Chondrocyte (in vitro differentiated cells): ENCODE data around the gene MAGIX. TPM values are rescaled to one million over a fixed set of nuclear protein-coding genes. Genes with fewer than 3 reads are reported as not detected.

Source experiments
- DNase-seq: peaks from one replicate; pipeline ENCODE4 v3.0.0; 2021; ENCODE audit warnings: mixed read lengths, low spot score
- H3K27ac Mint-ChIP-seq: one replicate; pipeline ENCODE4 v1.8.0; 2021; ENCODE audit warnings: mild to moderate bottlenecking, moderate library complexity, mixed read lengths; ENCODE audit not compliant: unreplicated experiment
- H3K27me3 Mint-ChIP-seq: 2 replicates; pipeline ENCODE4 v1.8.0; 2021; ENCODE audit warnings: low read depth, mixed read lengths
- H3K36me3 Mint-ChIP-seq: 2 replicates; pipeline ENCODE4 v1.8.0; 2021; ENCODE audit warnings: low read depth, mixed read lengths
- H3K4me1 Mint-ChIP-seq: 2 replicates; pipeline ENCODE4 v1.8.0; 2021; ENCODE audit warnings: low read depth, mild to moderate bottlenecking, mixed read lengths
- H3K4me3 Mint-ChIP-seq: one replicate; pipeline ENCODE4 v1.8.0; 2021; ENCODE audit warnings: mild to moderate bottlenecking, moderate library complexity, mixed read lengths; ENCODE audit not compliant: unreplicated experiment
- H3K9me3 Mint-ChIP-seq: 2 replicates; pipeline ENCODE4 v1.8.0; 2021; ENCODE audit warnings: low read depth, mixed read lengths
- CTCF ChIP-seq: fragments of 200-600 bp; sonication (generic); IDR thresholded peaks from 2 replicates; pipeline ENCODE4 v1.5.0; 2021; ENCODE audit warnings: antibody characterized with exemption, mild to moderate bottlenecking, moderate library complexity
- total RNA-seq: library from RNA; stranded (reverse); gene quantifications from 3 replicates; pipeline ENCODE4 v1.2.1, GENCODE V29; 2021

MAGIX gene
- total RNA-seq, 1 donor from 2014 or later = 1.6 TPM

- no peak for DNase-seq
- TF ChIP-seq CTCF = no peak
- H3K4me3 Mint-ChIP-seq = no peak overlapping the region
- peaks cover 3% of the 10 kb centered on the region for H3K9me3 Mint-ChIP-seq
- no peaks in the 10 kb centered on the region for H3K27me3 Mint-ChIP-seq
- H3K36me3 Mint-ChIP-seq = peaks cover 16% of the 10 kb centered on the region
- no peak overlapping the region for H3K27ac Mint-ChIP-seq
- peaks cover 3% of the 10 kb centered on the region for H3K4me1 Mint-ChIP-seq
Observed at GRCh38 chrX:49178537-49178936, 16.0 kb downstream of the MAGIX start.

- Mint-ChIP-seq H3K4me1 (peaks cover 7% of the 10 kb centered on the region), H3K9me3 (peaks cover 3% of the 10 kb centered on the region), H3K27me3 (no peaks in the 10 kb centered on the region), H3K36me3 (peaks cover 16% of the 10 kb centered on the region), H3K27ac (no peak overlapping the region), H3K4me3 (no peak overlapping the region)
- no peak for TF ChIP-seq CTCF
- DNase-seq = no peak
Observed at GRCh38 chrX:49179358-49179757, 16.8 kb downstream of the MAGIX start.

- peaks cover 15% of the 10 kb centered on the region for H3K4me1 Mint-ChIP-seq
- no peak for TF ChIP-seq CTCF
- peaks cover 6% of the 10 kb centered on the region for H3K36me3 Mint-ChIP-seq
- no peaks in the 10 kb centered on the region for H3K27me3 Mint-ChIP-seq
- H3K4me3 Mint-ChIP-seq = peak overlapping the region; percentile 66
- peaks cover 3% of the 10 kb centered on the region for H3K9me3 Mint-ChIP-seq
- peak overlapping the region; percentile 49 for H3K27ac Mint-ChIP-seq
- DNase-seq = peak; percentile 86
Observed at GRCh38 chrX:49183701-49184281, 21.2 kb downstream of the MAGIX start.

GRCh38 chrX:49184294-49185281 is 22.0 kb downstream of the MAGIX start:
- Mint-ChIP-seq H3K4me3 (peak overlapping the region; percentile 66), H3K4me1 (peaks cover 19% of the 10 kb centered on the region), H3K27me3 (no peaks in the 10 kb centered on the region), H3K36me3 (peaks cover 4% of the 10 kb centered on the region), H3K27ac (peak overlapping the region; percentile 70), H3K9me3 (peaks cover under 1% of the 10 kb centered on the region)
- TF ChIP-seq CTCF = no peak
- DNase-seq = peak; percentile 43
